ENCODE data around the gene DNAJC17.

The DNAJC17 gene

GRCh38 chr15:40815042-40815698 lies 7.9 kb upstream of the DNAJC17 start:
- H3K27me3 ChIP-seq (ENCODE audit: control insufficient read depth in 2 of 2, insufficient read depth in 2 of 2, low read length in 2 of 2): no peaks in the 10 kb centered on the region
- no peak overlapping the region for H3K27ac ChIP-seq (ENCODE audit: low read depth in 2 of 2, low read length in 2 of 2)
- no peaks in the 10 kb centered on the region for H3K4me1 ChIP-seq (ENCODE audit: control insufficient read depth in 2 of 2, insufficient read depth in 2 of 2, low read length in 2 of 2)
- no peak overlapping the region for H3K9ac ChIP-seq (ENCODE audit: low read depth in 1 of 2, low read length in 2 of 2)
- H3K9me3 ChIP-seq (ENCODE audit: control insufficient read depth in 2 of 2, low read length in 2 of 2): no peaks in the 10 kb centered on the region
- peaks cover 31% of the 10 kb centered on the region in 2 donors for H3K36me3 ChIP-seq (ENCODE audit: control insufficient read depth in 2 of 2, insufficient read depth in 2 of 2, low read length in 2 of 2)
- no peak overlapping the region for H3K4me3 ChIP-seq (ENCODE audit: low read length in 2 of 2)

- H3K27ac ChIP-seq (ENCODE audit: low read depth in 2 of 2, low read length in 2 of 2): no peak overlapping the region
- H3K9me3 ChIP-seq (ENCODE audit: control insufficient read depth in 2 of 2, low read length in 2 of 2): no peaks in the 10 kb centered on the region
- no peak overlapping the region for H3K4me3 ChIP-seq (ENCODE audit: low read length in 2 of 2)
- no peaks in the 10 kb centered on the region for H3K27me3 ChIP-seq (ENCODE audit: control insufficient read depth in 2 of 2, insufficient read depth in 2 of 2, low read length in 2 of 2)
- H3K4me1 ChIP-seq (ENCODE audit: control insufficient read depth in 2 of 2, insufficient read depth in 2 of 2, low read length in 2 of 2): peaks cover 5 to 7% of the 10 kb centered on the region in 2 donors
- H3K9ac ChIP-seq (ENCODE audit: low read depth in 1 of 2, low read length in 2 of 2): no peak overlapping the region
- H3K36me3 ChIP-seq (ENCODE audit: control insufficient read depth in 2 of 2, insufficient read depth in 2 of 2, low read length in 2 of 2): peaks cover 31 to 40% of the 10 kb centered on the region in 2 donors
Observed at GRCh38 chr15:40812721-40813425, 5.6 kb upstream of the DNAJC17 start.

- Histone ChIP-seq H3K9ac (ENCODE audit: low read depth in 1 of 2, low read length in 2 of 2) (no peak overlapping the region), H3K27me3 (ENCODE audit: control insufficient read depth in 2 of 2, insufficient read depth in 2 of 2, low read length in 2 of 2) (no peaks in the 10 kb centered on the region), H3K4me3 (ENCODE audit: low read length in 2 of 2) (peak overlapping the region in 1 of 2 donors; percentile 100), H3K36me3 (ENCODE audit: control insufficient read depth in 2 of 2, insufficient read depth in 2 of 2, low read length in 2 of 2) (peaks cover 16 to 25% of the 10 kb centered on the region in 2 donors), H3K9me3 (ENCODE audit: control insufficient read depth in 2 of 2, low read length in 2 of 2) (no peaks in the 10 kb centered on the region), H3K27ac (ENCODE audit: low read depth in 2 of 2, low read length in 2 of 2) (no peak overlapping the region), H3K4me1 (ENCODE audit: control insufficient read depth in 2 of 2, insufficient read depth in 2 of 2, low read length in 2 of 2) (peaks cover 12 to 17% of the 10 kb centered on the region in 2 donors)
Observed at GRCh38 chr15:40808861-40809450, 1.7 kb upstream of the DNAJC17 start.

GRCh38 chr15:40807888-40808461 lies 702 bp upstream of the DNAJC17 start:
- peaks cover 12 to 17% of the 10 kb centered on the region in 2 donors for H3K4me1 ChIP-seq (ENCODE audit: control insufficient read depth in 2 of 2, insufficient read depth in 2 of 2, low read length in 2 of 2)
- H3K9ac ChIP-seq (ENCODE audit: low read depth in 1 of 2, low read length in 2 of 2): peak overlapping the region; percentile 86 to 93

GRCh38 chr15:40806672-40807027 lies 623 bp downstream of the DNAJC17 start:
- H3K4me1 ChIP-seq (ENCODE audit: control insufficient read depth in 2 of 2, insufficient read depth in 2 of 2, low read length in 2 of 2): peaks cover 12 to 17% of the 10 kb centered on the region in 2 donors
- peak overlapping the region; percentile 100 for H3K4me3 ChIP-seq (ENCODE audit: low read length in 2 of 2)
- H3K36me3 ChIP-seq (ENCODE audit: control insufficient read depth in 2 of 2, insufficient read depth in 2 of 2, low read length in 2 of 2): peaks cover 5 to 14% of the 10 kb centered on the region in 2 donors
- peak overlapping the region; percentile 92 to 98 for H3K27ac ChIP-seq (ENCODE audit: low read depth in 2 of 2, low read length in 2 of 2)
- H3K9me3 ChIP-seq (ENCODE audit: control insufficient read depth in 2 of 2, low read length in 2 of 2): no peaks in the 10 kb centered on the region
- peak overlapping the region; percentile 93 to 99 for H3K9ac ChIP-seq (ENCODE audit: low read depth in 1 of 2, low read length in 2 of 2)
- H3K27me3 ChIP-seq (ENCODE audit: control insufficient read depth in 2 of 2, insufficient read depth in 2 of 2, low read length in 2 of 2): no peaks in the 10 kb centered on the region

More at GRCh38 chr15:40807888-40808461, 702 bp upstream of the DNAJC17 start:
- Histone ChIP-seq H3K27ac (ENCODE audit: low read depth in 2 of 2, low read length in 2 of 2) (peak overlapping the region; percentile 92 to 98), H3K27me3 (ENCODE audit: control insufficient read depth in 2 of 2, insufficient read depth in 2 of 2, low read length in 2 of 2) (no peaks in the 10 kb centered on the region), H3K36me3 (ENCODE audit: control insufficient read depth in 2 of 2, insufficient read depth in 2 of 2, low read length in 2 of 2) (peaks cover 8 to 17% of the 10 kb centered on the region in 2 donors), H3K4me3 (ENCODE audit: low read length in 2 of 2) (peak overlapping the region; percentile 100), H3K9me3 (ENCODE audit: control insufficient read depth in 2 of 2, low read length in 2 of 2) (no peaks in the 10 kb centered on the region)

GRCh38 chr15:40803688-40804087 lies 3.6 kb downstream of the DNAJC17 start:
- no peak overlapping the region for H3K4me3 ChIP-seq (ENCODE audit: low read length in 2 of 2)
- H3K36me3 ChIP-seq (ENCODE audit: control insufficient read depth in 2 of 2, insufficient read depth in 2 of 2, low read length in 2 of 2): peaks cover 0 to 6% of the 10 kb centered on the region in 2 donors
- H3K27me3 ChIP-seq (ENCODE audit: control insufficient read depth in 2 of 2, insufficient read depth in 2 of 2, low read length in 2 of 2): no peaks in the 10 kb centered on the region
- no peak overlapping the region for H3K9ac ChIP-seq (ENCODE audit: low read depth in 1 of 2, low read length in 2 of 2)
- H3K27ac ChIP-seq (ENCODE audit: low read depth in 2 of 2, low read length in 2 of 2): no peak overlapping the region
- H3K9me3 ChIP-seq (ENCODE audit: control insufficient read depth in 2 of 2, low read length in 2 of 2): no peaks in the 10 kb centered on the region
- peaks cover 12 to 17% of the 10 kb centered on the region in 2 donors for H3K4me1 ChIP-seq (ENCODE audit: control insufficient read depth in 2 of 2, insufficient read depth in 2 of 2, low read length in 2 of 2)

GRCh38 chr15:40803076-40803475 lies 4.2 kb downstream of the DNAJC17 start:
- Histone ChIP-seq H3K4me3 (ENCODE audit: low read length in 2 of 2) (no peak overlapping the region), H3K27me3 (ENCODE audit: control insufficient read depth in 2 of 2, insufficient read depth in 2 of 2, low read length in 2 of 2) (no peaks in the 10 kb centered on the region), H3K36me3 (ENCODE audit: control insufficient read depth in 2 of 2, insufficient read depth in 2 of 2, low read length in 2 of 2) (peaks cover 0 to 6% of the 10 kb centered on the region in 2 donors), H3K9me3 (ENCODE audit: control insufficient read depth in 2 of 2, low read length in 2 of 2) (no peaks in the 10 kb centered on the region), H3K27ac (ENCODE audit: low read depth in 2 of 2, low read length in 2 of 2) (no peak overlapping the region), H3K9ac (ENCODE audit: low read depth in 1 of 2, low read length in 2 of 2) (no peak overlapping the region), H3K4me1 (ENCODE audit: control insufficient read depth in 2 of 2, insufficient read depth in 2 of 2, low read length in 2 of 2) (peaks cover 9 to 12% of the 10 kb centered on the region in 2 donors)

GRCh38 chr15:40799523-40799922 lies 7.8 kb downstream of the DNAJC17 start:
- H3K36me3 ChIP-seq (ENCODE audit: control insufficient read depth in 2 of 2, insufficient read depth in 2 of 2, low read length in 2 of 2): peaks cover 0 to 6% of the 10 kb centered on the region in 2 donors
- H3K27me3 ChIP-seq (ENCODE audit: control insufficient read depth in 2 of 2, insufficient read depth in 2 of 2, low read length in 2 of 2): no peaks in the 10 kb centered on the region
- H3K4me1 ChIP-seq (ENCODE audit: control insufficient read depth in 2 of 2, insufficient read depth in 2 of 2, low read length in 2 of 2): peaks cover 8 to 11% of the 10 kb centered on the region in 2 donors
- no peak overlapping the region for H3K4me3 ChIP-seq (ENCODE audit: low read length in 2 of 2)
- H3K27ac ChIP-seq (ENCODE audit: low read depth in 2 of 2, low read length in 2 of 2): no peak overlapping the region
- no peaks in the 10 kb centered on the region for H3K9me3 ChIP-seq (ENCODE audit: control insufficient read depth in 2 of 2, low read length in 2 of 2)
- H3K9ac ChIP-seq (ENCODE audit: low read depth in 1 of 2, low read length in 2 of 2): no peak overlapping the region

GRCh38 chr15:40796512-40796911 lies 10.8 kb downstream of the DNAJC17 start:
- Histone ChIP-seq H3K36me3 (ENCODE audit: control insufficient read depth in 2 of 2, insufficient read depth in 2 of 2, low read length in 2 of 2) (peaks cover 0 to 9% of the 10 kb centered on the region in 2 donors), H3K4me3 (ENCODE audit: low read length in 2 of 2) (no peak overlapping the region), H3K27ac (ENCODE audit: low read depth in 2 of 2, low read length in 2 of 2) (no peak overlapping the region), H3K4me1 (ENCODE audit: control insufficient read depth in 2 of 2, insufficient read depth in 2 of 2, low read length in 2 of 2) (peaks cover 16 to 25% of the 10 kb centered on the region in 2 donors), H3K9ac (ENCODE audit: low read depth in 1 of 2, low read length in 2 of 2) (no peak overlapping the region), H3K9me3 (ENCODE audit: control insufficient read depth in 2 of 2, low read length in 2 of 2) (no peaks in the 10 kb centered on the region), H3K27me3 (ENCODE audit: control insufficient read depth in 2 of 2, insufficient read depth in 2 of 2, low read length in 2 of 2) (no peaks in the 10 kb centered on the region)

GRCh38 chr15:40796041-40796440 lies 11.2 kb downstream of the DNAJC17 start:
- Histone ChIP-seq H3K9ac (ENCODE audit: low read depth in 1 of 2, low read length in 2 of 2) (no peak overlapping the region), H3K27ac (ENCODE audit: low read depth in 2 of 2, low read length in 2 of 2) (no peak overlapping the region), H3K27me3 (ENCODE audit: control insufficient read depth in 2 of 2, insufficient read depth in 2 of 2, low read length in 2 of 2) (no peaks in the 10 kb centered on the region), H3K4me3 (ENCODE audit: low read length in 2 of 2) (no peak overlapping the region), H3K9me3 (ENCODE audit: control insufficient read depth in 2 of 2, low read length in 2 of 2) (no peaks in the 10 kb centered on the region), H3K4me1 (ENCODE audit: control insufficient read depth in 2 of 2, insufficient read depth in 2 of 2, low read length in 2 of 2) (peaks cover 16 to 25% of the 10 kb centered on the region in 2 donors), H3K36me3 (ENCODE audit: control insufficient read depth in 2 of 2, insufficient read depth in 2 of 2, low read length in 2 of 2) (peaks cover 0 to 9% of the 10 kb centered on the region in 2 donors)
